Left hindlimb (tissue), 1 donor: Measurements from ENCODE around the gene GPR146.

Experiments
- DNase-seq: peaks from one replicate; pipeline ENCODE4 v3.0.0-alpha.2; 2018

GPR146 gene

GRCh38 chr7:1095621-1096155 lies 51.3 kb downstream of the GPR146 start:
- DNase-seq: no peak

- DNase-seq: no peak
These were observed 52.1 kb downstream of the GPR146 start for GRCh38 chr7:1096156-1097119.

GRCh38 chr7:1097120-1097504 lies 52.8 kb downstream of the GPR146 start:
- DNase-seq: no peak

GRCh38 chr7:1098243-1099153 lies 54.2 kb downstream of the GPR146 start:
- DNase-seq: no peak

GRCh38 chr7:1099154-1099542 lies 54.8 kb downstream of the GPR146 start:
- DNase-seq: no peak

GRCh38 chr7:1099637-1100036 lies 55.3 kb downstream of the GPR146 start:
- no peak for DNase-seq

GRCh38 chr7:1100386-1100785 lies 56.0 kb downstream of the GPR146 start:
- no peak for DNase-seq

- DNase-seq: no peak
These were observed 56.7 kb downstream of the GPR146 start for GRCh38 chr7:1100834-1101562.

GRCh38 chr7:1101563-1102431 lies 57.5 kb downstream of the GPR146 start:
- DNase-seq: no peak

GRCh38 chr7:1103009-1103788 lies 58.9 kb downstream of the GPR146 start:
- DNase-seq: no peak

GRCh38 chr7:1103789-1104515 lies 59.6 kb downstream of the GPR146 start:
- DNase-seq: no peak

GRCh38 chr7:1104516-1105179 lies 60.3 kb downstream of the GPR146 start:
- no peak for DNase-seq

- DNase-seq: no peak
These were observed 60.8 kb downstream of the GPR146 start for GRCh38 chr7:1105189-1105588.

- DNase-seq: no peak
These were observed 61.9 kb downstream of the GPR146 start for GRCh38 chr7:1106063-1106792.

GRCh38 chr7:1106793-1107421 lies 62.6 kb downstream of the GPR146 start:
- DNase-seq: no peak

GRCh38 chr7:1108264-1108920 lies 64.0 kb downstream of the GPR146 start:
- DNase-seq: no peak
